Right ventricle myocardium superior (tissue), 1 donor: ENCODE measurements around the gene PLK3. TPM values are rescaled to one million over a fixed set of nuclear protein-coding genes. Genes with fewer than 3 reads are reported as not detected.
"Not testable (repeated sequence)": the region's sequence is repeated elsewhere in the genome, so short reads cannot be mapped to it uniquely, and the experiment has no call there.

ENCODE experiments used
- ATAC-seq: fragments of 200-7000 bp; cut with Tn5 transposase; one replicate; pipeline ENCODE4 v1.9.1; 2020; ENCODE audit warnings: mild to moderate bottlenecking; ENCODE audit not compliant: poor library complexity
- DNase-seq: peaks from one replicate; pipeline ENCODE4 v3.0.0-alpha.2; 2020
- intact Hi-C: fragments of 100-400 bp; cut with DNase I; formaldehyde crosslinking; loops from one replicate; pipeline ENCODE4 v1.11.2; 2022
- total RNA-seq: library from RNA; stranded (reverse); fragmentation: NEBNext Ultra II Directional; extraction: Animal tissue kit (Norgen Biotek cat#: 25700); gene quantifications from one replicate; pipeline ENCODE4 v1.2.1, GENCODE V29; 2021
- donor health status: DM: no; HTN: yes; CAD: no; lungs with severe emphysema.

Gene PLK3
- total RNA-seq, 1 donor from 2014 or later, result 6.2 TPM

DNA sequence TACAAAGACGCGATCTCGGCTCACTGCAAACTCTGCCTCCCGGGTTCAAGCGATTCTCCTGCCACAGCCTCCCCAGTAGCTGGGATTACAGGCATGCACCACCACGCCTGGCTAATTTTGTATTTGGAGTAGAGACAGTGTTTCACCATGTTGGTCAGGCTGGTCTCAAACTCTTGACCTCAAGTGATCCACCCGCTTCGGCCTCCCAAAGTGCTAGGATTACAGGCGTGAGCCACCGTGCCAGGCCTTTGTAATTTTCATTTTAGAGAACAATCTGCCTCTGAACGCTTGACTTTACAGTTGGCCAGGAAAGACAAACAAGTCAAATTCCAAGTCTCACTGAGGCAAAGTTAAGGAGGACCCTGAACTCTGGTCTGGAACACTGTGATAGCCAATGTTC is 38.1 kb downstream of the PLK3 start:
- ATAC-seq, DNase-seq: not testable (repeated sequence)
- intact Hi-C loops, result loop anchor here (5.0 to 10.0 kb wide), 2 partner anchors 53 to 174 kb away; partner anchors contain the start of genes BEST4, HECTD3 and UROD

DNA sequence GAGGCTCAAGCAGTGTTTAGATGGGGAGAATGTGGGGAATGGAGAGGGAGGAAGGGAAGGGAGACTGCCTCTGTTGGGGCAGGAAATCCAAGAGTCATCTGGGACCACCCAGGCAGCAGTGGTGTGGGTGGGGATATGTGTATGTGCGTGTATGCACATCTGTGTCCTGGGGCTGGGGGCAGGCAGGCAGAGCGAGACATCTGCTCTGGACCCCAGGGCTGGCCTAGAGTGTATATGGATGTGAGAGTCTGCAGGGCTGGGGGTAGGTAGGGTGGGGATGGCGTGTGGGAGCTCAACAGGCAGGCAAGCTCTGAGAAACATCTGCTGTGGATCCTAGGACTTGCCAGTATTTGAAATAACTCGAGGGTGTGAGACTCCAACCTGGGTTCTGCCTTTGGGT is 39.4 kb downstream of the PLK3 start:
- intact Hi-C loops, result loop anchor here (5.0 to 10.0 kb wide), 2 partner anchors 55 to 173 kb away; partner anchors contain the start of genes BEST4, HECTD3 and UROD
- DNase-seq (no peak), ATAC-seq (no peak)

DNA sequence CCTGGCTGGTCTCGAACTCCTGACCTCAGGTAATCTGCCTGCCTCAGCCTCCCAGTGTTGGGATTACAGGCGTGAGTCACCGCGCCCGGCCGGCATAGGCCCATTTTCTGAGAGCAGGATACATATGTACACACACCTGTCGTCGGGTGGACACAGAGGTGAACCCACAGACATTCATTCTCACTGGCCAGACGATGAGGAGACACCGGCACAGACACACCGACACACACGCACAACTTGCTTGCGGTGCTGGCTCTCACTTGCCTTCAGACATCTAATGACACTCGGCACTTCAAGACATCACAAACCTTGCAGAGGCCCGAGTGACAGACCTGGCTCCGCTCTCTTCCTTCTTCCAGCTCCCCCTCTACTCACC is 42.3 kb downstream of the PLK3 start:
- DNase-seq (no peak), ATAC-seq (peak; percentile 9)
- intact Hi-C loops, result no loop called here

DNA sequence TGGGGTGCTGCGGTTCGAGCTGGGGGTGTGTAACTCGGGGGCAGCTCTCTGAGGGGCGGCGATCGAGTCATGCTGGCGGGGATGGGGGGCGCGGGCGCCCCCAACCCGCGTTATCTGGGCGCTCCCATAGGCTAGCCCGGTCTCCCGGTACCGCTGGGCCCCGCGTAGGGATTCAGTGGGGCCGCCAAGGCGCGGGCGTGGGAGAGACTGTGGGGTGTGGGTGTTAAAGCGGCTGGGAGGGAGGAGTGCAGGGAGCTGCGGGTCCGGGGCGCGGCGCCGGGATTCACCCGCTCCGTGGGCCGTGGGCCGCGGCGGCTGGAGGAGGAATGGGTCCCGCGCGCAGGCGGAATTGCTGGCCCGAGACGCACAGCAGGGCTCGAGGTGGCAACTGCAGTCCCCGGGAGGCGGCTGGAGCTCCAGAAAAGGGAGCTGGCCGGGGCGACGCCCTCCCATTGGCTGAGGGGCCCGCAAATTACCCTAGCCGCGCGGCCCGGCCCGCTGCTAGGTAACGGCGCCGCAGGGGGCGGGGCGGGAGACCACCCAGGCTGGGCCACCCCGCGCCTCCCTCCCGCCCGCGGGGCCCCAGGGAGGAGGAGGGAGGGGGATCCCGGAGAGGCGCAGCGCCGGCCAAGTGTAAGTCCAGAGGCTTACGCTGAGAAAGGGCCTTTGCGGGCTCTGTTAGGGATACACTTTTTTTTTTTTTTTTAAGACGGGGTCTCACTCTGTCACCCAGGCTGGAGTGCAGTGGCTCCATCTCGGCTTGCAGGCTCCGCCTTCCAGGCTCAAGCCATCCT is 42.9 kb downstream of the PLK3 start, which contains the start of gene PTCH2:
Gene PTCH2, minus strand, starts transcription at position 392 of the 794 bp plus-strand sequence. Its CDS starts 321 bp downstream, at position 71.
- intact Hi-C loops, result no loop called here
- ATAC-seq (peak; percentile 94), DNase-seq (peak; percentile 81)

DNA sequence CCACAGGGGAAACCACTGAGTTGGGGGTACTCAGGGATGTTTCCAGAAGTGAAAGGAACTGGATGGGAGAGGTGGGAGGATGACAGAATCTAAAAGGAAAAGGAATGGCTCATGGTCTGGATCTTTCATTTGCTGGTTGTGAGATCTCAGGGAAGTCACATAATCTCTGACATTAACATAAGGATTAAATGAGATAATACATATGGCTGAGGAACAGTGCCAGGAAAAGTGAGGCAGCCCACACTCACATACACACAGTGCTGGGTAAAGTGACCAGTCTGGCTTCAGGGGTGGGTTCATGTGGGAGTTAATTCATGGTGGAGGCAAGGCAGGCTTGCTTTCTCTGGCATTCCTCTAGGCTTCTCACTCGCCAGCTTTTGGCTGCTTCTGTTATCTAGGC is 46.8 kb downstream of the PLK3 start:
- no peak for DNase-seq
- no peak for ATAC-seq
- intact Hi-C loops, result no loop called here

DNA sequence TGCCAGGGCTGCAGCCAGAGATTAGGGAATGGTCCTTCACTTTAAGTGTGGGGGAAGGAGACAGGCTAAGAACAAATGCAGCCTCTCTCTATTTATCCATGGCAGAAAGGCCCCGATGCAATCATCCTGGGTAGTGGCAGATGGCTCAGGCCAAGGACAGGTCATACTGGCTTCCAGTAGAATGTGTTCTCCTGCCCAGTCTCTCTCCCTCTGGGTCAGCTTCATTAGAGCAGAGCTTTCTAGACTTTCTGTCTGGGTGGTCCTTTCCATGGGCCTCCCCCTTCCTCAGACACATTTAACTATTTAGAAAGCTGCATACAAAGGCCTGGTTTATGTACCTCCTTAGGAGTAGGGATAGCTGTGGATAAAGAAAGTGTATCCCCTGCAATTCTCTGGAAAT is 47.7 kb downstream of the PLK3 start:
- DNase-seq, result no peak

DNA sequence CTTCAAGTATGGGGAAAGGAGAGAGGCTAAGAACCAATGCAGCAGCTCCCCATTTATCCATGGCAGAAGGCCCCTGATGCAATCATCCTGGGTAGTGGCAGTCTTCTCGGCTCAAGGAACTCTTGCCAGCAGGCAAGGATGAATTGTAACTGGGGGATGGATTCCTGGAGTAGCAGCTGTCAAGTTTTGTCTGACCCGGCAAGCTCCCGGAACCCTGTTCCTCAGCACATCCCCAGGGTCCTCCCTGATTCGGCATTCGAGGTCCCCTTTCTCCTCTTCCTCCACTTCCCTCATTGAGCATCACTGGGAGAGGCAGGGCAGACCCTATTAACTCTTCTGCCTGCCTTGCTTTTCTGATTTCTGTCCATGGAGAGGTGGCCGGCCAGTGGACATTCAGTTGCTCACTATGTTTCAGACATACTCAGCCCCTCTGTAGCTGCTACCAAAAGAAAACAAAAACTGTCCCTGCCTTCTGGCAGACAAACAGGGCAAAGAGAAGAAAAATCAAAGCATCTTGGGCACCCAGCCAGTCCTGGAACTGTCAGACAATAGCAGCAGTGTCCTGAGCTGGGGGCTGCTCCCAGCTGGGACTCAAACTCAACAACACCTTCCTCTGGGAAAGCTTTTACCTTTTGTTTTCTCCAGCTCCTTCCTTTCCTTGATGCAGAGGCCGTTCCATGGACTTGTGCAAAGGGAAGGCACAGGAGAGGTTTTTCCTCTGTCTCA is 48.4 kb downstream of the PLK3 start:
- no peak for ATAC-seq
- intact Hi-C loops, result no loop called here
- DNase-seq, result no peak

More for the DNA sequence above, 47.7 kb downstream of the PLK3 start:
- no peak for ATAC-seq
- intact Hi-C loops, result no loop called here

DNA sequence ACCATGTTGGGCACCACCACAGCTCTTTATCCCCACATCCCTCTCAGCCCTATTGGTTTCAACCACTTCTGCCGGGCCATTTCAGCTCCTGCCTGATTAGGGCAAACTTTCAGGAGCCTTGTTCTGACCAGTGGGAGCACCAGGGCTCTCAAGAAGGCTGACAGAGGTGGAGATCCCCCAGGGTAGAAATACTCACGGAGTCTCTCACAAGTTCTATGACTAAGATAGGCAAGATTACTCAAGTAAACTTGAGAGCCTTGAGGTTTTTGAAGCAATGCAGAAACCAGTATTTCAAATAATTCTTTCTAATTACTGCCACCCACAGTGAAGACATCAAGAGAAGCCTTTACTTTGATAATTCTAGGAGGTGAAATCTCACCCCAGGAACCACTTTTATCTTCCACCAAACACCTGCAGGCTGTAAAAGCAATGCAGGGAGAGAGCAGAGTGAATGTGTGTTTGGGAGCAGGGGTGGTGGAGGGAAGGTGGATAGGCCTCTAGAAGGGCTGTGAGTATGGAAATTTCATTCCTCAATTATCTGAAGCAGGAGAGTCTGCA is 49.5 kb downstream of the PLK3 start:
- no peak for ATAC-seq
- no peak for DNase-seq
- intact Hi-C loops, result no loop called here

DNA sequence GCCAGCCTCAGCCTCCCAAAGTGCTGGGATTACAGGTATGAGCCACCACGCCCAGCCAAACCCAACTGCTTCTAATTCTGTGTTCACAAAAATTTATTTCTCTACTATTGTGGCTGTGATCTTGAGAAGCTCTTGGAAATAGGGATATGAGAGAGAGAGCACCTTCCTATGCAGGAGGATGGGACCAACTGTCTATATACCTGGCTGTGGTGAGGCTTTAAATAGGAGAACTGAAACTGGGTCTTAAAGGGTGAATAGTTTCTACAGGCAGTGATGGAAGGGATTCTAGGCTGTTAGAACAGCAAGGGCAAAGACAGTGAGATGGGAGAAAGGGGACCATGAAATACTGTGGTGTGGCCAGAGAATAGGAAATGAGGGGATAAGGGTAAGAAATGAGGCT is 51.1 kb downstream of the PLK3 start:
- DNase-seq, result no peak
- intact Hi-C loops, result no loop called here
- no peak for ATAC-seq

DNA sequence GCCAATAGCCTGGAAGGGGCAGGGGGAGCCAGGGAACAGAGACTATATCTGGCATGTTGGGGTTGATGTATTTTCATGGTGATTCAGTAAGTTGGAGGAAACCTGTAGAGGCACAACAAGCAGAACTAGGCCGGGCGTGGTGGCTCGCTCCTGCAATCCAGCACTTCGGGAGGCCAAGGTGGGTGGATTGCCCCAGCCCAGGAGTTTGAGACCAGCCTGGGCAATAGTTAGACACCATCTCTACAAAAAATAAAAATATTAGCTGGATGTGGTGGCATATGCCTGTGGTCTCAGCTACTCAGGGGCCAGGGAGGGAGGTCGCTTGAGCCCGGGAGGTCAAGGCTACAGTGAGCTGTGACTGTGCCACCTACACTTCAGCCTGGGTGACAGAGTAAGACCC is 53.0 kb downstream of the PLK3 start:
- ATAC-seq, result no peak
- no peak for DNase-seq

DNA sequence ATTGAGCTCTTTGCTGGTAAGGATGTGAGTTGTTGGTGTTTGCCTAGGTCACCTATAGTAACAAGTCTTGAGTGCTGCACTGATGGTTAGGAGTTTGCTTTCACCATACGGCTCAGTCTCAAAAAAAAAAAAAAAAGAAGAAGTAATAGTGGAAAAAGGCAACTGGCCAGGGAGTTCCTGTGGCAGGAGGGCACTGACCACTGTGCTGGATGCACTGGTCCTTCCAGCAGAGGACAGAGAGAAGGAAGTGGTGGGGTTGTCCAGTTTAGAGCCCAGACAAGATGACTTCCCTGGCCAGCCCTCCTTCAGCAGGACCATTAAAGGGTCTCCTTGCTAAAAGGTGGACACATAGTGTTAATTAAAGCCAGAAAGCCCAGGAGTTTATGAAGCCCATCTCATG is 54.8 kb downstream of the PLK3 start:
- intact Hi-C loops, result no loop called here
- DNase-seq (no peak), ATAC-seq (no peak)

More for the DNA sequence above, 53.0 kb downstream of the PLK3 start:
- intact Hi-C loops, result no loop called here

Other genes starting within 250 kb of the PLK3 start
- gene TMEM53, start 125.9 kb upstream of the PLK3 start, total RNA-seq, result 8.1 TPM
- gene ARMH1, start 125.7 kb upstream of the PLK3 start, total RNA-seq, result 0.83 TPM
- not detected for gene RNU5D-1, start 69.2 kb upstream of the PLK3 start, total RNA-seq
- 1.00 TPM for gene KIF2C, start 60.5 kb upstream of the PLK3 start, total RNA-seq
- gene RPS8, start 24.8 kb upstream of the PLK3 start, total RNA-seq, result 674 TPM
- not detected for gene BEST4, start 12.2 kb upstream of the PLK3 start, total RNA-seq
- 1.1 TPM for gene DYNLT4, start 7.0 kb downstream of the PLK3 start, total RNA-seq
- gene BTBD19, start 8.1 kb downstream of the PLK3 start, total RNA-seq, result 1.9 TPM
- gene PTCH2, start 42.9 kb downstream of the PLK3 start, total RNA-seq, result 0.30 TPM
- 45.0 TPM for gene EIF2B3, start 186.2 kb downstream of the PLK3 start, total RNA-seq
- 22.3 TPM for gene HECTD3, start 210.9 kb downstream of the PLK3 start, total RNA-seq
- 73.4 TPM for gene UROD, start 211.9 kb downstream of the PLK3 start, total RNA-seq